Neural progenitor cell (in vitro differentiated cells): ENCODE results near the gene ITPA. TPM values are rescaled to one million over a fixed set of nuclear protein-coding genes. Genes with fewer than 3 reads are reported as not detected.

Experiments
- DNase-seq: peaks from one replicate; pipeline ENCODE4 v3.0.0-alpha.2; 2016; ENCODE audit warnings: low spot score
- H2AFZ ChIP-seq: fragments of 200-600 bp; sonication (generic); replicated peaks from 2 replicates; pipeline ENCODE4 v1.6.1; 2016; ENCODE audit warnings: antibody characterized with exemption
- H3F3A ChIP-seq: fragments of 200-600 bp; sonication (generic); 2 replicates; pipeline ENCODE4 v1.6.1; 2016; ENCODE audit warnings: antibody characterized with exemption, low read depth
- H3K27ac ChIP-seq: fragments of 200-600 bp; sonication (generic); 2 replicates; pipeline ENCODE4 v1.5.1; 2016; ENCODE audit warnings: mild to moderate bottlenecking
- H3K27me3 ChIP-seq: fragments of 200-600 bp; sonication (generic); 2 replicates; pipeline ENCODE4 v1.6.1; 2016; ENCODE audit warnings: mild to moderate bottlenecking, moderate library complexity
- H3K36me3 ChIP-seq: fragments of 200-600 bp; sonication (generic); 2 replicates; pipeline ENCODE4 v1.5.1; 2016
- H3K4me1 ChIP-seq: fragments of 200-600 bp; sonication (generic); 2 replicates; pipeline ENCODE4 v1.6.1; 2016; ENCODE audit warnings: mixed run types
- H3K4me2 ChIP-seq: fragments of 200-600 bp; sonication (generic); 2 replicates; pipeline ENCODE4 v1.6.1; 2016
- H3K4me3 ChIP-seq: fragments of 200-600 bp; sonication (generic); 2 replicates; pipeline ENCODE4 v1.5.1; 2016
- H3K79me2 ChIP-seq: fragments of 200-600 bp; sonication (generic); 2 replicates; pipeline ENCODE4 v1.6.1; 2016; ENCODE audit warnings: low read depth
- H3K9ac ChIP-seq: fragments of 200-600 bp; sonication (generic); 2 replicates; pipeline ENCODE4 v1.6.1; 2016
- H3K9me3 ChIP-seq: fragments of 200-600 bp; sonication (generic); 2 replicates; pipeline ENCODE4 v1.5.1; 2016; ENCODE audit warnings: low read depth
- H4K20me1 ChIP-seq: fragments of 200-600 bp; sonication (generic); 2 replicates; pipeline ENCODE4 v1.6.1; 2016; ENCODE audit warnings: low read depth
- H3K27ac Mint-ChIP-seq: 3 replicates; pipeline ENCODE4 v1.8.0; 2021; ENCODE audit warnings: mixed read lengths
- H3K27me3 Mint-ChIP-seq: 2 replicates; pipeline ENCODE4 v1.8.0; 2022; ENCODE audit warnings: low read depth, mild to moderate bottlenecking, inconsistent platforms, moderate library complexity, mixed read lengths; ENCODE audit not compliant: insufficient read depth
- H3K36me3 Mint-ChIP-seq: 3 replicates; pipeline ENCODE4 v1.8.0; 2021; ENCODE audit warnings: mixed read lengths
- H3K4me1 Mint-ChIP-seq: 3 replicates; pipeline ENCODE4 v1.8.0; 2021; ENCODE audit warnings: mixed read lengths
- H3K4me3 Mint-ChIP-seq: 3 replicates; pipeline ENCODE4 v1.8.0; 2021; ENCODE audit warnings: mild to moderate bottlenecking, moderate library complexity, mixed read lengths
- H3K9me3 Mint-ChIP-seq: 3 replicates; pipeline ENCODE4 v1.8.0; 2020; ENCODE audit warnings: mixed read lengths
- CTCF ChIP-seq: fragments of 200-600 bp; sonication (generic); IDR thresholded peaks from 2 replicates; pipeline ENCODE4 v1.5.1; 2017; ENCODE audit warnings: antibody characterized with exemption, mild to moderate bottlenecking
- EZH2 ChIP-seq: fragments of 200-600 bp; sonication (generic); IDR thresholded peaks from 2 replicates; pipeline ENCODE4 v1.6.1; 2017; ENCODE audit warnings: antibody characterized with exemption, mild to moderate bottlenecking, moderate library complexity
- EZH2phosphoT487 ChIP-seq: fragments of 200-600 bp; sonication (generic); IDR thresholded peaks from 2 replicates; pipeline ENCODE4 v1.6.1; 2017; ENCODE audit warnings: antibody characterized with exemption
- total RNA-seq: library from RNA; depleted of rRNA; stranded (reverse); fragments of >200 nt; gene quantifications from 2 replicates; pipeline ENCODE4 v1.2.3, GENCODE V29; 2015; ENCODE audit warnings: low replicate concordance

Gene ITPA
- total RNA-seq, 1 donor from 2014 or later, result 18.2 TPM

GRCh38 chr20:3222635-3223600, 13.6 kb downstream of the ITPA start:
- Histone ChIP-seq H3K4me1 (no peaks in the 10 kb centered on the region), H3K36me3 (no peaks in the 10 kb centered on the region), H3K9me3 (no peaks in the 10 kb centered on the region), H3K27me3 (no peaks in the 10 kb centered on the region), H3K27ac (no peak overlapping the region), H3K4me3 (no peak overlapping the region), H3K4me2 (no peak overlapping the region), H2AFZ (no peak overlapping the region), H3F3A (peaks cover 5% of the 10 kb centered on the region), H4K20me1 (no peaks in the 10 kb centered on the region), H3K79me2 (no peaks in the 10 kb centered on the region), H3K9ac (no peak overlapping the region)
- H3K4me3 Mint-ChIP-seq, result no peak overlapping the region
- no peak overlapping the region for H3K27ac Mint-ChIP-seq
- no peak for DNase-seq
- peaks cover 6% of the 10 kb centered on the region for H3K36me3 Mint-ChIP-seq
- peaks cover 4% of the 10 kb centered on the region for H3K27me3 Mint-ChIP-seq
- no peak for TF ChIP-seq EZH2
- TF ChIP-seq EZH2phosphoT487, result no peak
- TF ChIP-seq CTCF, result no peak
- H3K4me1 Mint-ChIP-seq, result no peaks in the 10 kb centered on the region
- no peaks in the 10 kb centered on the region for H3K9me3 Mint-ChIP-seq

GRCh38 chr20:3223651-3223993, 14.3 kb downstream of the ITPA start:
- Histone ChIP-seq H3K4me2 (no peak overlapping the region), H3F3A (no peaks in the 10 kb centered on the region), H3K9me3 (no peaks in the 10 kb centered on the region), H3K4me1 (no peaks in the 10 kb centered on the region), H3K79me2 (no peaks in the 10 kb centered on the region), H3K4me3 (no peak overlapping the region), H4K20me1 (no peaks in the 10 kb centered on the region), H3K27ac (no peak overlapping the region), H2AFZ (no peak overlapping the region), H3K9ac (no peak overlapping the region), H3K36me3 (no peaks in the 10 kb centered on the region), H3K27me3 (no peaks in the 10 kb centered on the region)
- no peak overlapping the region for H3K4me3 Mint-ChIP-seq
- H3K27me3 Mint-ChIP-seq, result peaks cover 4% of the 10 kb centered on the region
- DNase-seq, result no peak
- peaks cover 6% of the 10 kb centered on the region for H3K36me3 Mint-ChIP-seq
- H3K4me1 Mint-ChIP-seq, result no peaks in the 10 kb centered on the region
- no peak overlapping the region for H3K27ac Mint-ChIP-seq
- no peaks in the 10 kb centered on the region for H3K9me3 Mint-ChIP-seq
- no peak for TF ChIP-seq CTCF
- no peak for TF ChIP-seq EZH2phosphoT487
- no peak for TF ChIP-seq EZH2

GRCh38 chr20:3223994-3224680, 14.8 kb downstream of the ITPA start:
- no peak for TF ChIP-seq EZH2phosphoT487
- no peak for TF ChIP-seq CTCF
- no peak for TF ChIP-seq EZH2
- Histone ChIP-seq H3K4me3 (no peak overlapping the region), H3K36me3 (no peaks in the 10 kb centered on the region), H3K4me1 (no peaks in the 10 kb centered on the region), H3K9ac (no peak overlapping the region), H3K9me3 (no peaks in the 10 kb centered on the region), H3K79me2 (no peaks in the 10 kb centered on the region), H3K27ac (no peak overlapping the region), H3K27me3 (no peaks in the 10 kb centered on the region), H3F3A (no peaks in the 10 kb centered on the region), H2AFZ (no peak overlapping the region), H3K4me2 (no peak overlapping the region), H4K20me1 (no peaks in the 10 kb centered on the region)
- Mint-ChIP-seq H3K9me3 (no peaks in the 10 kb centered on the region), H3K27ac (no peak overlapping the region), H3K4me3 (no peak overlapping the region), H3K27me3 (peaks cover 4% of the 10 kb centered on the region), H3K4me1 (no peaks in the 10 kb centered on the region), H3K36me3 (peaks cover 6% of the 10 kb centered on the region)
- no peak for DNase-seq
